Measurements from ENCODE around the gene GREB1L.
"Not testable (repeated sequence)": the region's sequence is repeated elsewhere in the genome, so short reads cannot be mapped to it uniquely, and the experiment has no call there.

Gene GREB1L

DNA sequence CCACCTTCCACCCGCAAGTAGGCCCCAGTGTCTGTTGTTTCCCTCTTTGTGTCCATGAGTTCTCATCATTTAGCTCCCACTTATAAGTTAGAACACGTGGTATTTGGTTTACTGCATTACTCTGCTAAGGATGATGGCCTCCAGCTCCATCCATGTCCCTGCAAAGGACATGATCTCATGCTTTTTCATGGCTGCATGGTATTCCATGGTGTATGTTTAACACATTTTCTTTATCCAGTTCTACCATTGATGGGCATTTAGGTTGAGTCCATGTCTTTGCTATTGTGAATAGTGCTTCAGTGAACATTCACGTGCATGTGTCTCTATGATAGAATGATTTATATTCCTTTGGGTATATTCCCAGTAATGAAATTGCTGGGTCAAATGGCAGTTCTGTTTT is 69.9 kb downstream of the GREB1L start:
- DNase-seq = not testable (repeated sequence)

- DNase-seq = no peak
Measured at GRCh38 chr18:21313576-21313975, 71.5 kb downstream of the GREB1L start.

- DNase-seq = no peak
Measured at GRCh38 chr18:21314724-21315123, 72.7 kb downstream of the GREB1L start.

DNA sequence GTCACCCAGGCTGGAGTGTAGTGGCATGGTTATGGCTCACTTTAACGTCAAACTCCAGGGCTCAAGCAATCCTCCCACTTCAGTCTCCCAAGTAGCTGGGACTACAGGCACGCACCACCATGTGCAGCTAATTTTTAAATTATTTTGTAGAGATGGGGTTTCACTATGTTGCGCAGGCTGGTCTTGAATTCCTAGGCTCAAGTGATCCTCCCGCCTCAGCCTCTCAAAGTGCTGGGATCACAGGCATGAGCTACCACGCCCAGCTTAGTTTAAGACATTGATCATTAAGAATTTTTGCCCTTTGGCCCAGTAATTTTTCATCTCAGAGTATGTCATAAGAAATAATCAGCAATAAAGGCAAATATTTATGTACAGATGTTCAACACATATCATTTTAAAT is 73.1 kb downstream of the GREB1L start:
- not testable (repeated sequence) for DNase-seq

GRCh38 chr18:21315741-21316197 is 73.7 kb downstream of the GREB1L start:
- DNase-seq = no peak

DNA sequence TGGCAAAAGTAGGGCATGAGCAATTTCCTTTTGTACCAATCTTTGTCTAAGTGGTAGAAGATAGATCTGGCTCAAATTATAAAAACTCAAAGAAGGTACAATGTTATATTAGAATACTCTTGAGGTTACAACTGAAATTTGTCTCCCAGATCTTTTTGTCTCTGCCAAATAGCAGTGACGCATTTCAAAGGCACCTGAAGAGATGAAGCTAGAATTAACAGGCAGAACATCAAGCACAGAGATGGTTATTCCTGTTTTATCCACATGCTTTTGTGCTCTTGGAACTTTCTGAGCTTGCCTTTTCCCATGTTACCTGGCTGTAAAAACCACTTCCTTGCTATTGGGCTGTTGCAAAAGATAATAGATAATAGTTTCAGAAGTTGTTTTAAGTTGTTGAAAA is 74.3 kb downstream of the GREB1L start:
- no peak for DNase-seq

- DNase-seq = no peak
Measured at GRCh38 chr18:21321711-21322110, 79.7 kb downstream of the GREB1L start.

- DNase-seq = no peak
Measured at GRCh38 chr18:21327101-21327500, 85.1 kb downstream of the GREB1L start.

GRCh38 chr18:21330122-21330701 is 88.2 kb downstream of the GREB1L start:
- no peak for DNase-seq

DNA sequence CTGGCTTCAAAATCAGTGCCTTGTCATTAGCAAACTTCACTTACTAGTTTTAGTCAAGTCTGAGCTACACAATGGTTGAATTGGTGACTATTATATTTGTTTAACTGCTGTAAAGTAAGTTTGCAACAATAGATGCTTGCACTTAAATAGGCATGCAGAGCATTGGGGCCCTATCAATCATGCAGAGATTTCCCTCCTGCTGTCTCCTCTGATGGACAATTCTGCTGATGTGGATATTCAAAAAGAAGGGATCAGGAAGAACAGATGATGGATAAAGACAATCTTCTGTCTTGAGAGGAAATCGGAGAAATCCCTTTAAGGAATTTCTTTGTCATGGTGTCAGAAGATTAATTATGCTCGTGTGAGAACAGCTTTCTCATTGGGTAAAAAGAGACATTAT is 89.0 kb downstream of the GREB1L start:
- no peak for DNase-seq

- no peak for DNase-seq
Measured at GRCh38 chr18:21335927-21336488, 94.0 kb downstream of the GREB1L start.

DNA sequence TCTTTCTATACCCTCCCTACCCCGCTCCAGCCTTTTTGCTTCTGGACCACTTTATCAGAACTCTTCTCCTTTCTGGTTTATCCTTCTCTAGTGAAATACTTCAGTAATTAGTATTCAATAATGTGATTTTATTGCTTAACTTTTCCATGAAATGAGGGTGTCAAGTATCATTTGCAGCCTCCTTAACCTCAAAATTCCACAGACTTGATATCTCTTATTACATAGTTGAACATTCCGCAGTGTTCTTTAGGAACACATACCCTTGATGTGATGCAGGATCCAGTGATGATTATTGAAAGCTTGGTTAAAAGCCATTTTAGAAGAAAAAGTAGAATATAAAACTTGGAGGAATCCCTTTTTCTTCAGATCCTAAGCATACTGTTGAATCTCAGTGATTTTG is 94.8 kb downstream of the GREB1L start:
- DNase-seq = no peak

DNA sequence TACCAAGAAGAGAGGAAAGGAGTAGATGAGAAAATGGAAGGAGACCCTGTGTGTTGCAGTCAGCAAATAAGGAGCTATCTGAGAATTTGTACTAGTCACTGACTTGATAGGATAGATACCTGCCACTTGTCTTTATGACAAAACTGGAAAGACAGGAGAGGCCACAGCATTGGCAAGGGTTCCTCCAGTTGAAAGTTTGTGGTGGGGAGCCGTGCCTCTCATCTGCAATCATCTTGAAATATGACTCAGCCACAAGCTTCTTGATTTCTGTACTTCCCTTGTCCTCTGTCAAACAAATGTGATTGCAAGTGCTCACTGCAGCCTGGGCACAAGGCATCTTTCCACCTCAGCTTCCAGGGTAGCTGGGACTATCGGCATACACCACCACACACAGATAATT is 99.1 kb downstream of the GREB1L start:
- DNase-seq = no peak

DNA sequence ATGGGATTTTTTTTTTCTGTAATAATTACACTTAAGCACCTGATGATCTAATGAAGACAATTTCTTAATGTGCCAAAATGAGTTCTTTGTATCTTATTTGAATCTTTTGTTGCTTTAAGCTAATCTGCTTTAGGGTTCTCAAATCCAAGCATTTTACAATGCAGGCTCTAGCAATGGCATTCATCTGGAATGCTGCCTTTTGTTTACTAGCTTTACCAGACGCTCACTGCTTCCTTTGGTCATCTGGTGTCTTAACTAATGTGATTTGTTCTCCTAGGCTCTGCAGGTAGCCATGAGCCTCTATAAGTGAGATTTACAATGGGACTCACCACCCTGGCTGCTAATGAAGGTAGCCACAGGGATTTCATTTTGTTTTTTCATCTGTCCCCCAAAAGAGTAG is 100.3 kb downstream of the GREB1L start:
- DNase-seq = no peak

GRCh38 chr18:21344860-21345259 is 102.8 kb downstream of the GREB1L start:
- no peak for DNase-seq

GRCh38 chr18:21345840-21346239 is 103.8 kb downstream of the GREB1L start:
- DNase-seq = no peak

DNA sequence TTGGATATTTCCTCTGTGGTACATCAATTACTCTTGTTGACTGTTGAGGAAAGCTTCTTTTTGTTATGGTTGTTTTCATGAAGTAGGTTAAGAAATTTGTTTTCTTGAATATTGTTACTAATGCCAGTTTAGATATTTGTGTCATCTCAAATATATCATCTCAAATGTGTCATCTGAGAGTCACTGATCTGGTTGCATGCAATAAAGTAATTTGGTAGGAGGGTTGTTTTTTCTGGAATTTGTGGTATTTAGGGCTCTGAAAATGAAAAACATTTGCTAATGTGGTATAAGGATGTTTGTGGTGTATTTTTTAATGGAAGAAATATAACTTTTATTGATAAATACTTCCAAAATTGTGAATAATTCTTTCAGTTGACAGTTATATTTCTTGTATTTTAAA is 117.7 kb downstream of the GREB1L start:
- DNase-seq = no peak

- DNase-seq = no peak
Measured at GRCh38 chr18:21361307-21361880, 119.4 kb downstream of the GREB1L start.

- DNase-seq = no peak
Measured at GRCh38 chr18:21362831-21363230, 120.8 kb downstream of the GREB1L start.

GRCh38 chr18:21363348-21363747 is 121.3 kb downstream of the GREB1L start:
- DNase-seq = no peak

- DNase-seq = no peak
Measured at GRCh38 chr18:21364471-21364870, 122.4 kb downstream of the GREB1L start.

DNA sequence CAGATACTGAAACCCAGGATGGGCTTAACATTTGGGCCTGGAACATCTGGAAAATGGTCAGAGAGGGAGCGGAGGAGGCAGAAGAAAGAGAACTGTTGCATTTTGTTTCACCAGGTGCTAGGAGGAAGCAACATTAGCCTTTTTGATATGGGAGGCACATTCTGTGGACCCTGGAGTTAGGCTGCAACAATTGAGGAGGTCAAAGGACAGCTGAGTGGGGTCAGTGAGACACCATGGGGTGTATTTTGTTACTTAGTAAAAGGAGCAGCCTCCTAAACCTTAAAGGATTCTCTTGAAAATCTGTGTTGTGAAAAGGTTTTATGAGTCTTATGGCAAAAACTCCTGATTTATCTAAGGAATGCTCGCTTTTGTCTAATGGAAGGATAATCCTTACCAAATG is 124.9 kb downstream of the GREB1L start:
- no peak for DNase-seq

DNA sequence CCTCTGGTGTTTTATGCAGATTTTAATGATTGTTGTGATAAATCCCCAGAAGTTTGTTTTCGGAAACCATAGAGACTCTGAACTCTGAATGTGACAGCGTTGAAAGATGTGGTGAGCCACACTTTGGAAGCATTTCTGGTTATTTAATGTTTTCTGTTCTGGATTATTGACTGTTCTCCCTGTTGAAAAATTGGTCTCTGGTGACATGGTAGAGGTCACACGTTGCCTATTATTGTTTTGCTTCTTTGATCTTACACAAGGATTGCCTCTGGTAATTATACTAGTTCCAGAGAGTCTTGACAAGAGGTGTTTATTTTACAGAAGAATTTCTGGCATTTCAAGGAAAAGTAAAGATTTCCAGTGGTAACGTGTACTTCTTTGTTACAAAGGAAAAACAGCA is 127.1 kb downstream of the GREB1L start:
- no peak for DNase-seq

DNA sequence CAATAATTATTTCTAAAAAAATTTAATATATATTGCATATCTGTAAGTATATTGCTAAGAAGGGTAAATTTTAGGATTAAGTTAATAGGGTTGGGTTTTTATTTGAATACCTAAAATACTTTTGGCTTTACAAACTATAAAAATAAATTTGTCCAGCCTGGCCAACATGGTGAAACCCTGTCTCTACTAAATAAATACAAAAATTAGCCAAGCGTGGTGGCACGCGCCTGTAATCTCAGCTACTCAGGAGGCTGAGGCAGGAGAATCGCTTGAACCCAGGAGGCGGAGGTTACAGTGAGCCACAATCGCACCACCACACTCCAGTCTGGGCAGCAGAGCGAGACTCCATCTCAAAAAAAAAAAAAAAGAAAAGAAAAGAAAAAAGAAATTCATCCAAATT is 127.6 kb downstream of the GREB1L start:
- not testable (repeated sequence) for DNase-seq

DNA sequence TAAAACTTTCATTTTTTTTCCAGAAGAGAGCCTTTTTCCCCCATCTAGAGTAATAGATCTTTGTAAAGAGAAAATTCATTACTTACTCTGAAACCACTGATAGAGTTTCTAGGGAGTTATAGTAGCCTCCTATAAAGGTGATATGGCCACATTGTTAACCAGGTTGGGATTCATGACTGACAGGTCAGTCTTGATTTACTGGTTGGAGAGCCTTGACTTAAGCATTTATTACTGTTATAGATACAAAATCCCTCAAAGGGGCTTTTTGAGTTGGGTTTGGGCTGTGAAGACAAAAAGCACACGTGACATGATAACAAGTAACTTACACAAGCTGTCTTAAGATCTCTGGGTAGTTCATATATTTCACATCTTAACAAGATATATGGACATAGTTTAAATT is 141.0 kb downstream of the GREB1L start:
- no peak for DNase-seq
